GM15510 (cell line): Measurements from ENCODE around the gene SLC6A13.

Experiments used
- POLR2A ChIP-seq: IDR thresholded peaks from 3 replicates; pipeline ENCODE4 v1.6.1; 2011; ENCODE audit warnings: borderline replicate concordance; ENCODE audit not compliant: insufficient read length; ENCODE audit errors: extremely low read depth

SLC6A13 gene

GRCh38 chr12:213527-213932 lies 49.1 kb downstream of the SLC6A13 start:
- no peak for TF ChIP-seq POLR2A

- TF ChIP-seq POLR2A: no peak
Observed at GRCh38 chr12:212715-213526, 49.7 kb downstream of the SLC6A13 start.

GRCh38 chr12:212415-212714 lies 50.3 kb downstream of the SLC6A13 start:
- no peak for TF ChIP-seq POLR2A

DNA sequence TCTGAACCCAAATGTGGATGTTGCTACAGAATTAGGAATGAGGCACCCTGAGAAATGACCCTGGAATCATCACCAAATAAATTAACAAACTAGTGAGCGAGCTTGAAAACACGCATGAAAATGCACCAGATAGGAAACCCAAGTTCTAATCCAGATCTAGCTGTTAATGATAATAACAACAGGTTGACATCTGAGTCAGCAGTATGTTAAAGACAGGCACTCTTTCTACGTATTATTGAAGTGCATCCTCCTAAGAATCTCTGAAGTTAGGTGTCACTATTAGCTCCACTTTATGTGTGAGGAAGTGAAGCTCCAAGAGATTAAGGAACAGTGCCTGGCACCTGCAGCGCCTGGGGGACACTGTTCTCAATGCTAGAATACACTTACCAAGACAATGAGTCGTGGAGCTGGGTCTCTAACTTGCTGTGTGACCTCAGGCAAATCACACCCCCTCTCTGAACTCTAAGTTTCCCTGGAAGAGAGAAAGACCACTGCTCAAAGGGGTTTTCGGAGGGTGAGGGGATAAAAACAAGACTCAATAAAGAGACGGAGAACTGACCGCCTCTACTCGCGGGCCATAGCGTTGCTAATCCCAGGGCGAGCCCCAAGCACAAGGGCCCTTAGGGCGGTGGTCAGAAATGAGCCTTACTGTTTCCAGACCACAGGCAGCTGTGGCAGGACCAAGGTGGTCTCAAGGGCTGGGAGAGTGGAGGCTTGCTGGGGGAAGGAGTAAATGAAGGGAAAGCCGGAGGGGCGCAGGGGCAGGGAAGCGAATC lies 50.8 kb downstream of the SLC6A13 start:
- TF ChIP-seq POLR2A: no peak

- TF ChIP-seq POLR2A: no peak
Observed at GRCh38 chr12:211142-211465, 51.5 kb downstream of the SLC6A13 start.

GRCh38 chr12:210277-211141 lies 52.1 kb downstream of the SLC6A13 start:
- TF ChIP-seq POLR2A: no peak

- no peak for TF ChIP-seq POLR2A
Observed at GRCh38 chr12:209851-210250, 52.8 kb downstream of the SLC6A13 start.

GRCh38 chr12:209246-209645 lies 53.4 kb downstream of the SLC6A13 start:
- TF ChIP-seq POLR2A: no peak

DNA sequence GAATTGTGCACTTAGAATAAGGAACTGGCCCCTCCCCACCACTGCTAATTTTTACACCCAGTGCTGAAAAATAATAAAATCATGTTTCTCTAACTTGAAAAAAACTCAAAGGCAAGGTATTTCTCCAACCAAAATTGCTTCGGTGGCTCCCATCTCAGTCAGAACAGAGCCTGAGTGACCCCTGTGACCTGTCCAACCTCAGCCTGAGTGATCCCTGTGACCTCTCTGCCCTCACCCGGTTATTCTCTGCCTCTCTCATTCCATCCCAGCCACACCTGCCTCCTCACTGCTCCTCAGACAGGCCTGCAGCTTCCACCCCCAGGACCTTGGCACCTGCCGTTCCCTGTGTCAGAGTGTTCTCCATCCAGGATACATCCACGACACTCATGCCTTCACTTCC lies 53.8 kb downstream of the SLC6A13 start:
- TF ChIP-seq POLR2A: no peak

GRCh38 chr12:207804-208203 lies 54.8 kb downstream of the SLC6A13 start:
- TF ChIP-seq POLR2A: no peak

GRCh38 chr12:206746-207440 lies 55.7 kb downstream of the SLC6A13 start:
- TF ChIP-seq POLR2A: no peak

- no peak for TF ChIP-seq POLR2A
Observed at GRCh38 chr12:205026-205425, 57.6 kb downstream of the SLC6A13 start.

- TF ChIP-seq POLR2A: no peak
Observed at GRCh38 chr12:204261-204678, 58.4 kb downstream of the SLC6A13 start.

GRCh38 chr12:203462-204260 lies 59.0 kb downstream of the SLC6A13 start:
- TF ChIP-seq POLR2A: no peak
